IMR-90 (cell line): ENCODE data around the gene CTR9.

Experiments used
- MAZ ChIP-seq: IDR thresholded peaks from 2 replicates; pipeline ENCODE4 v1.6.1; 2012; ENCODE audit warnings: low read depth, mild to moderate bottlenecking, low read length, improper control_type of control experiment, moderate library complexity, borderline replicate concordance
- POLR2A ChIP-seq: IDR thresholded peaks from 2 replicates; pipeline ENCODE4 v1.6.1; 2012; ENCODE audit warnings: mild to moderate bottlenecking, low read depth, low read length
- RAD21 ChIP-seq: IDR thresholded peaks from 2 replicates; pipeline ENCODE4 v1.6.1; 2012; ENCODE audit warnings: low read length, improper control_type of control experiment
- RCOR1 ChIP-seq: IDR thresholded peaks from 2 replicates; pipeline ENCODE4 v1.6.1; 2012; ENCODE audit warnings: mild to moderate bottlenecking, low read length, improper control_type of control experiment; ENCODE audit not compliant: insufficient replicate concordance
- SMC3 ChIP-seq: fragments of 150-350 bp; IDR thresholded peaks from 2 replicates; pipeline ENCODE4 v1.6.1; 2016; ENCODE audit warnings: low read depth, mild to moderate bottlenecking, antibody characterized with exemption, low read length, moderate library complexity
- TF ChIP-seq, protein P1 (sequence below): conservative IDR thresholded peaks from 2 replicates; pipeline ENCODE4 v1.5.1; 2012; ENCODE audit warnings: mild to moderate bottlenecking, low read depth, low read length, improper control_type of control experiment
- TF ChIP-seq, protein P2 (sequence below): fragments of 150-350 bp; IDR thresholded peaks from 2 replicates; pipeline ENCODE4 v1.6.1; 2017; ENCODE audit warnings: mild to moderate bottlenecking, antibody characterized with exemption, low read length, low read depth

DNA sequence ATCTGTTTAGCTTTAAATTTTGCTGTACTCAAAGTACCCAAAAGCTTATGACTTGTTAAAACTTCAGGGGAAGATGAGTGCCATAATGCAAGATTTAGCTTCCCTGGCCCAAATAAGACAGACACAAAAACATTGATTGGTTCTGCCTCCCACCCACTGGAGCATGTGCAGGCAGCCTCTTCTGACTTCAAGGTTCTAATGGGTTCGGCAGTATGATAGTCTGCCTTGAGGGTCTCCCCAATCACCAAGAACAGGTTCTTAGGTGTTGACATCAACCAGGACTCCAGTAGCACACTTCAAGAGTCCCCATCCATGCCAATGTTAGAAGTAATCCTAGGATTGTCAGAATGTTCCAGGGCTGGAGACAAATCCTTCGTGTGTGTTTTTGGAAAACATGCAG, 45.1 kb downstream of the CTR9 start:
- TF ChIP-seq, protein P1, sequence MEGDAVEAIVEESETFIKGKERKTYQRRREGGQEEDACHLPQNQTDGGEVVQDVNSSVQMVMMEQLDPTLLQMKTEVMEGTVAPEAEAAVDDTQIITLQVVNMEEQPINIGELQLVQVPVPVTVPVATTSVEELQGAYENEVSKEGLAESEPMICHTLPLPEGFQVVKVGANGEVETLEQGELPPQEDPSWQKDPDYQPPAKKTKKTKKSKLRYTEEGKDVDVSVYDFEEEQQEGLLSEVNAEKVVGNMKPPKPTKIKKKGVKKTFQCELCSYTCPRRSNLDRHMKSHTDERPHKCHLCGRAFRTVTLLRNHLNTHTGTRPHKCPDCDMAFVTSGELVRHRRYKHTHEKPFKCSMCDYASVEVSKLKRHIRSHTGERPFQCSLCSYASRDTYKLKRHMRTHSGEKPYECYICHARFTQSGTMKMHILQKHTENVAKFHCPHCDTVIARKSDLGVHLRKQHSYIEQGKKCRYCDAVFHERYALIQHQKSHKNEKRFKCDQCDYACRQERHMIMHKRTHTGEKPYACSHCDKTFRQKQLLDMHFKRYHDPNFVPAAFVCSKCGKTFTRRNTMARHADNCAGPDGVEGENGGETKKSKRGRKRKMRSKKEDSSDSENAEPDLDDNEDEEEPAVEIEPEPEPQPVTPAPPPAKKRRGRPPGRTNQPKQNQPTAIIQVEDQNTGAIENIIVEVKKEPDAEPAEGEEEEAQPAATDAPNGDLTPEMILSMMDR: no peak
- TF ChIP-seq POLR2A (no peak; the same call in 1 of the 2 replicates), RCOR1 (no peak), RAD21 (no peak), MAZ (no peak), SMC3 (no peak)
- TF ChIP-seq, protein P2, sequence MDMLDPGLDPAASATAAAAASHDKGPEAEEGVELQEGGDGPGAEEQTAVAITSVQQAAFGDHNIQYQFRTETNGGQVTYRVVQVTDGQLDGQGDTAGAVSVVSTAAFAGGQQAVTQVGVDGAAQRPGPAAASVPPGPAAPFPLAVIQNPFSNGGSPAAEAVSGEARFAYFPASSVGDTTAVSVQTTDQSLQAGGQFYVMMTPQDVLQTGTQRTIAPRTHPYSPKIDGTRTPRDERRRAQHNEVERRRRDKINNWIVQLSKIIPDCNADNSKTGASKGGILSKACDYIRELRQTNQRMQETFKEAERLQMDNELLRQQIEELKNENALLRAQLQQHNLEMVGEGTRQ: no peak
